Subcutaneous adipose tissue (tissue), 4 donors: Measurements from ENCODE around the gene CCDC7. TPM values are rescaled to one million over a fixed set of nuclear protein-coding genes. Genes with fewer than 3 reads are reported as not detected.

ENCODE experiments used
- total RNA-seq, 4 donors: library from RNA; depleted of rRNA; stranded (reverse); fragments of >200 nt; gene quantifications; one replicate each; pipeline ENCODE4 v1.1.0, GENCODE V29; 2016
- TF ChIP-seq, protein P1 (sequence below): fragments of 450-650 bp; IDR thresholded peaks from one replicate; pipeline ENCODE4 v1.5.1; 2016; ENCODE audit warnings: low read depth, mild to moderate bottlenecking, control low read depth, antibody characterized with exemption, moderate library complexity

CCDC7 gene
- total RNA-seq, 4 donors from 2014 or later = 11.0 to 31.0 (median 27.5) TPM

DNA sequence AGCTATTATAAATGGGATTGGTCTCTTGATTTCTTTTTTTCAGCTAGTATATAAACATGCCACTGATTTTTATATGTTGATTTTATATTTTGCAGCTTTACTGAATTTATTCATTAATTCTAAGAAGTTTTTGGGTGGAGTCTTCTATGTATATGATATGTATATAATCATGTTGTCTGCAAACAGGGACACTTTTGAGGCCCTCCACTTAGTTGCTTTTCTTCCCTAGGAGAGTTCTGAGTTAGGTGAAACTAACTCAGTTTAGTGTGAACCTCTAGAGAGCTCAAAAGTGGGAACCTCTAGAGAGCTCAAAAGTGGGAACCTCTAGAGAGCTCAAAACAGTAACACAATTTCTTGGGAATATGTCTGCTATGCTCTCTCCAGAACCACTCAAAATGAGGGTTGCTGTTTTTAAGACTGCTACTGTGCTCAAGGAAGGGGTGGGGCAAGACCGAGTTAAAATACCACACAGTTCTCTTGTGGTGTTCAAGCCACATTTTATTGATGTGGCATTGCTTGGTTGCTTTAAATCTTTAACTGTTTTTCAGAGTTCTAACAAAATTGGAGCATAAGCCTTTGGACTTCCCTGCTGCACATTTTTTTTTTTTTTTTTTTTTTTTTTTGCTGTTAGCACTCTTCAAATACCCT is 13.2 kb downstream of the CCDC7 start:
- TF ChIP-seq, protein P1, sequence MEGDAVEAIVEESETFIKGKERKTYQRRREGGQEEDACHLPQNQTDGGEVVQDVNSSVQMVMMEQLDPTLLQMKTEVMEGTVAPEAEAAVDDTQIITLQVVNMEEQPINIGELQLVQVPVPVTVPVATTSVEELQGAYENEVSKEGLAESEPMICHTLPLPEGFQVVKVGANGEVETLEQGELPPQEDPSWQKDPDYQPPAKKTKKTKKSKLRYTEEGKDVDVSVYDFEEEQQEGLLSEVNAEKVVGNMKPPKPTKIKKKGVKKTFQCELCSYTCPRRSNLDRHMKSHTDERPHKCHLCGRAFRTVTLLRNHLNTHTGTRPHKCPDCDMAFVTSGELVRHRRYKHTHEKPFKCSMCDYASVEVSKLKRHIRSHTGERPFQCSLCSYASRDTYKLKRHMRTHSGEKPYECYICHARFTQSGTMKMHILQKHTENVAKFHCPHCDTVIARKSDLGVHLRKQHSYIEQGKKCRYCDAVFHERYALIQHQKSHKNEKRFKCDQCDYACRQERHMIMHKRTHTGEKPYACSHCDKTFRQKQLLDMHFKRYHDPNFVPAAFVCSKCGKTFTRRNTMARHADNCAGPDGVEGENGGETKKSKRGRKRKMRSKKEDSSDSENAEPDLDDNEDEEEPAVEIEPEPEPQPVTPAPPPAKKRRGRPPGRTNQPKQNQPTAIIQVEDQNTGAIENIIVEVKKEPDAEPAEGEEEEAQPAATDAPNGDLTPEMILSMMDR = no peak

DNA sequence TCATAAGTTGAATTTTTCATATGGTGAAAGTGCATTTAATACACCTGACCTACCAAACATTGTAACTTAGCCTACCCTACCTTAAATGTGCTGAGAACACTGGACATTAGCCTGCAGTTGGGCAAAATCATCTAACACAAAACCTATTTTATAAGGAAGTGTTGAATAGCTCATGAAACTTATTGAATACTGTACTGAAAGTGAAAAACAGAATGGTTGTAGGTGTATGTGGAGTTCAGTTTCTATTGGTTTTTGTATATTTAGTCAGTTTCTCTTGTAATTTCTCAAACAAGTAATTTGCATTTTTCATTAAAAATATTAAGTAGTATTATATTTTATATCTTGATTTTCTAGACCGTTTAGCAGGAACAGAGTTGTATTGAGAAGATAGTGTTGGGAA is 15.3 kb downstream of the CCDC7 start:
- TF ChIP-seq, protein P1 = no peak

DNA sequence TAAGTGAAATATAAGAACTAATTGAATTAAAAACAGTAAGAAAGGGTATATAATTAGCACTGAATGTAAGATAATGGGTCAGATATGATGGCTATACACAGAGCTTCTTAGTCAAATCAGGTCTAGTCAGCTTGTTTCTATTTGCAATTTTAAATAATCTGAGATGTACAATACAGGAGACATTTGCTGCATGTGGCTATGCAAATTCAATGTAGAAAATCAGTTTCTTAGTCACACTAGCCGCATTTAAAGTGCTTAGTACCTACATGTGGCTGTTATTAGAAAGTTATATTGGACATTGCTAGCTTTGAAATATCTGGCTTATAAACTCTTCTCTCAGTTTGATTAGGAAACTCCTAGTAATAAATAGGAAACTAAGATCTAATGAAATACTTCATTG is 25.3 kb downstream of the CCDC7 start:
- TF ChIP-seq, protein P1 = no peak

DNA sequence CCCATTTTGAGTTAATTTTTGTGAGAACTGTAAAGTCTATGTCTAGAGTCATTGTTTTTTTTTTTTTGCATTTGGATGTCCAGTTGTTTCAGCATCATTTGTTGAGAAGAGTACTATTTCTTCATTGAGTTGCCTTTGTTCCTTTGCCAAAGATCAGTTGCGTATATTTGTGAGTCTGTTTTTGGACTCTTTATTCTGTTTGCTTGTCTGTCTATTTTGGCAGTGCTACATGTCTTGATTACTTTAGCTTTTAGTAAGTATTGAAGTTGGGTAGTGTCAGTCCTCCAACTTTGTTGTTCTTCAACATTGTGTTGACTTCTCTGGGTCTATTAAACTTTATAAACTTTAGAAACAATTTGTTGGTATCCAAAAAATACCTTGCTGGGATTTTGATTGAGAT is 31.6 kb downstream of the CCDC7 start:
- TF ChIP-seq, protein P1 = no peak

DNA sequence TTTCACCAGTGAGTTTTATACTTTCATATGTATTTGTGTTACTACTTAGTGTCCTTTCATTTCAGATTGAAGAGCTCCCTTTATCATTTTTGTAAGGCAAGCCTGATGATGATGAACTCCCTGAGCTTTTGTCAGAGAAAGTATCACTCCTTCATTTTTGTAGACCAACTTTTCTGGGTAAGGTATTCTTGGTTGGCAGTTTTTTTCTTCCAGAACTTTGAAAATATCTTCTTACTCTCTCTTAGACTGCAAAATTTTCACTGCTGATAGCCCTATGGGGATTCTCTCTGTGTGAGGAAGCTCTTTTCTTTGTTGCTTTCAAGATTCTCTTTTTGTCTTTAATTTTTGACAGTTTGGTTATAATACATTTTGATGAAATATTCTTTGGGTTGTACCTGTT is 35.7 kb downstream of the CCDC7 start:
- TF ChIP-seq, protein P1 = no peak

DNA sequence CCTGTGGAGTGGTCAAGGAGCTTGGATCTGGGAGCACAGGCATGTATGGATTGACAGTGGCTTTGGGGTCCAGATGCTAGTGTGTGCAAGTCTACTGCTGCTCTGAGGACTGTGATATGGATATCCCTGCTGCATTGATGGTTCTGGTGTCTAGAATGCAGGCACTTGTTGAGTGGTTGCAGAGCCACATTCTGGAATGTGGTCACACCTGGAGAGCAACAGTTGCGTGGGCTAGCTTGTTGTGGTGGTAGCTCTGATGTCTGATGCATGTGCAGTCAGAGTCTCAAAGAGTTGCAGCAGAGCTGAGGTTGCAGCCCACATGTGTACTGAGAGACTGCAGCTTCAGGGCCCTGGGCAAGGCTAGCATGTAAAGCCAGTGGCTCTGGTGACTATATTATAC is 43.2 kb downstream of the CCDC7 start:
- TF ChIP-seq, protein P1 = no peak

DNA sequence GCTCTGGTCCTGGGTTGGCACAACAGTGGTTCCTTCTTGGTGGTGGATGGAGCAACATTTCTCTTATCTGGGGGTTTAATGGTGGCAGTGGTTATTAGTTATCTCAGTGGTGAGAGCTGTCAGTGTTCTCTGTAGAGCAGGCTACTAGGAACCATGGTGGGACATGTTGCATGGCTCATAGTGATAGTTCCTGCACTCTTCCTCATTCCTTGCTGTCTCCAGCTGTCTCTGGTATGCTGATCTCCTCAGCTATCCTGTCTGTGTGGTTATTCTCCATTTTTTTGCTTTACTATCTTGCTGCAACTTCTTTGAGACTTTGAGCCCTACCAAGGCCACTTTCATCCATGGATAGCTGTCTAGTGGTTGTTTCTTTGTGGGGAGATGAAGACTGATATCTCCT is 44.0 kb downstream of the CCDC7 start:
- TF ChIP-seq, protein P1 = no peak
